Measurements from ENCODE around the gene NRARP.

DNA sequence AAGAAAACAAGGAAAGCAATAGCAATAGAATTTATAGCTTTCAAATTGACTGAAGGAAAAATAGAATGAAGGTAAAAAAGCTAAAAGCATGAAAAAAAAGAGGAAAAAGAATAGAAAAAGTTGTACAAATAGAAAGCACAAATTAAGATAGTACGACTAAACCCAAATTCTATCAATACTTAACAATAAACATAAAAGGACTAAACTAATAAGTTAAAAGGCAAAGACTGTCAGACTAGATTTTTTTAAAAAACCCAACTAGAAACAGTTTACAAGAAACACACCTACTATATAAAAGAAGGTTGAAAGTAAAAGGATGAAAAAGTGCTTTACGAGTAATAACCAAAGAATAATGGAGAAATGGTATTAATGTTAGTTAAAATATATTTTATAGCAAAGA, 34.7 kb upstream of the NRARP start:
- TF ChIP-seq, protein P1, sequence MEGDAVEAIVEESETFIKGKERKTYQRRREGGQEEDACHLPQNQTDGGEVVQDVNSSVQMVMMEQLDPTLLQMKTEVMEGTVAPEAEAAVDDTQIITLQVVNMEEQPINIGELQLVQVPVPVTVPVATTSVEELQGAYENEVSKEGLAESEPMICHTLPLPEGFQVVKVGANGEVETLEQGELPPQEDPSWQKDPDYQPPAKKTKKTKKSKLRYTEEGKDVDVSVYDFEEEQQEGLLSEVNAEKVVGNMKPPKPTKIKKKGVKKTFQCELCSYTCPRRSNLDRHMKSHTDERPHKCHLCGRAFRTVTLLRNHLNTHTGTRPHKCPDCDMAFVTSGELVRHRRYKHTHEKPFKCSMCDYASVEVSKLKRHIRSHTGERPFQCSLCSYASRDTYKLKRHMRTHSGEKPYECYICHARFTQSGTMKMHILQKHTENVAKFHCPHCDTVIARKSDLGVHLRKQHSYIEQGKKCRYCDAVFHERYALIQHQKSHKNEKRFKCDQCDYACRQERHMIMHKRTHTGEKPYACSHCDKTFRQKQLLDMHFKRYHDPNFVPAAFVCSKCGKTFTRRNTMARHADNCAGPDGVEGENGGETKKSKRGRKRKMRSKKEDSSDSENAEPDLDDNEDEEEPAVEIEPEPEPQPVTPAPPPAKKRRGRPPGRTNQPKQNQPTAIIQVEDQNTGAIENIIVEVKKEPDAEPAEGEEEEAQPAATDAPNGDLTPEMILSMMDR (IDR thresholded peaks at IDR 0.05; ENCODE audit: low read length): no peak
- no peak for TF ChIP-seq EZH2phosphoT487 (IDR thresholded peaks at IDR 0.05; ENCODE audit: low read length)
